ENCODE measurements around the gene VGLL4. TPM values are rescaled to one million over a fixed set of nuclear protein-coding genes. Genes with fewer than 3 reads are reported as not detected.

The VGLL4 gene
- total RNA-seq, 4 donors from 2014 or later: 59.5 to 117 (median 80.9) TPM

- DNase-seq (ENCODE audit: low spot score in 2 of 2): no peak
- WGBS, 2 donors: 80 to 83% methylated on average over 15 to 16 of the region's 17 CpGs
- intact Hi-C loops (cut with DNase I; ENCODE audit: low total_unique reads): no loop called here
- TF ChIP-seq CTCF (IDR thresholded peaks at IDR 0.05): no peak
- no peak for TF ChIP-seq POLR2A (IDR thresholded peaks at IDR 0.05)
- no peak overlapping the region for H3K4me3 ChIP-seq (ENCODE audit: low read depth, poor library complexity, severe bottlenecking)
Measured at GRCh38 chr3:11558411-11558903, 85.3 kb downstream of the VGLL4 start.

GRCh38 chr3:11558002-11558401 lies 85.7 kb downstream of the VGLL4 start:
- DNase-seq (ENCODE audit: low spot score in 2 of 2): no peak
- no peak overlapping the region for H3K4me3 ChIP-seq (ENCODE audit: low read depth, poor library complexity, severe bottlenecking)
- TF ChIP-seq POLR2A (IDR thresholded peaks at IDR 0.05) (no peak), CTCF (IDR thresholded peaks at IDR 0.05) (no peak)
- WGBS, 2 donors: 39 to 40% methylated on average over 13 of the region's 13 CpGs
- intact Hi-C loops (cut with DNase I; ENCODE audit: low total_unique reads): no loop called here

DNA sequence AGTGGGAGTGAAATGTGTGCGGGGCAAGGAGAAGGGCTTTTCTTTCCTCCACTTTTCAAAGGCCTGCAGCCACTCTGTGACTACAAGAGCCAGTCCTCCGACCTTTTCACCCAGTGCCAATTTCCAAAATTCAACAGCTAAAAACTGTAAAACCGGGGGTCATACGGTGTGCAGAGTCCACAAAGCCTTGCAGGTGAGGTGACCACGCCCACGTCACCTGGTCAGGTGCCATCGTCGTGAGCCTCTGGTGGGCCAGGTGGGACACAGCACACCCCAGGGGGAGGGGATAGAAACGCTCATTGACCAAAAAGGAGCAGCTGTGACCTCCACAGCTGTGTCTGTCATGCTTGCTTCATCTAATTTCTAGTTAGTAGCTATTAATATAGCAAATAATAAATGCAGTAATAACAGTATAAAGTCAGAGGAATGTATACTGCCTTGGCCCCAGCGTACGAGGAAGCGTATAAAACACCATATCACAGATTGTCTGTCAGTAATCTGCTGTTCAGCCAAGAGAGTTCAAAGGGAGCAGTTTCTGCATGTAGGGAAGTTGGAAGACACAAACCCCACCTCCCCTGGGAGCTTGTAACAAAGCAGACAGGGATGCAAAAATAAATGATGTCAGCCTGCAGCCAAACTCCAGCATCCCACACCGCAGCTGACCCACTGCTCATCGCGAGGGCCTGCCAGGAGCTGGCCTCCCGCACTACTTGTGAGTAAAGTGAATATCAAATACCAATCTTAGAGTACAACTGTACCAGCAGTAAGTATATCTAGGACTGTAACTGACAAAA lies 86.7 kb downstream of the VGLL4 start:
- DNase-seq (ENCODE audit: low spot score in 2 of 2): no peak
- intact Hi-C loops (cut with DNase I; ENCODE audit: low total_unique reads): no loop called here
- H3K4me3 ChIP-seq (ENCODE audit: low read depth, poor library complexity, severe bottlenecking): no peak overlapping the region
- 43 to 46% methylated on average over 16 of the region's 16 CpGs for WGBS, 2 donors
- no peak for TF ChIP-seq CTCF (IDR thresholded peaks at IDR 0.05)
- TF ChIP-seq POLR2A (IDR thresholded peaks at IDR 0.05): no peak

- no peak for DNase-seq (ENCODE audit: low spot score in 2 of 2)
- WGBS, 2 donors: 82 to 85% methylated on average over 23 of the region's 23 CpGs
- no peak overlapping the region for H3K4me3 ChIP-seq (ENCODE audit: low read depth, poor library complexity, severe bottlenecking)
- TF ChIP-seq CTCF (IDR thresholded peaks at IDR 0.05): no peak
- no peak for TF ChIP-seq POLR2A (IDR thresholded peaks at IDR 0.05)
- intact Hi-C loops (cut with DNase I; ENCODE audit: low total_unique reads): no loop called here
Measured at GRCh38 chr3:11555881-11556633, 87.7 kb downstream of the VGLL4 start.

DNA sequence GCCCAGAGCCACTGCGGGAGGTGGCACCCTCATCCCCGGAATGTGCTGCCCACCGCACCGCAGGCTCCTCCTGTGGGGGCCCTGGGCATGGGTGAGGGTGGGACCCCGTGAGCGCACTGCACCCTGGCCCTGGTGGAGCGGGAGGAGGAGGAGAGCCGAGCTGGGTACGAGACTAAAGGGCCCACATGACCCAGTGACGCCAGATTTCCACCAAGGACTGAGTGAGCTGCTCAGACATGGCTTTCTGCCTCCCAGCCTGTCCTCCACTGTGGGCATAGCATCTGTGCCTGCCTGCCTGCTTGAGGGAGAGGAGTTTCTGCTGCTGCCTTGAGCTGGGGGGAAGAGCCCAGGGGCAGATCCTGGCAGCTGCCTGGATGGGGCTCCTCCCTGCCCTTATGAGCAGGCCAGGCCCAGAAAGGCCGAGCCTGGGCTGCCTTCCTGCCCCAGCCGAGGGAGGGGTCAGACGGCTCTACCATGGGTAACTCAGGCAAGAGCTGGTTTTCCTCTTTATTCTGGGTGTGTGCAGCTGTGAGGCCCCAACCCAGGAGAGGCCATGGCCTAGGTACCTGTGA lies 88.4 kb downstream of the VGLL4 start:
- no peak for TF ChIP-seq POLR2A (IDR thresholded peaks at IDR 0.05)
- no peak for TF ChIP-seq CTCF (IDR thresholded peaks at IDR 0.05)
- peak in 1 of 2 donors; percentile 77 for DNase-seq (ENCODE audit: low spot score in 2 of 2)
- intact Hi-C loops (cut with DNase I; ENCODE audit: low total_unique reads): no loop called here
- WGBS, 2 donors: 43 to 70% methylated on average over 5 to 10 of the region's 13 CpGs
- H3K4me3 ChIP-seq (ENCODE audit: low read depth, poor library complexity, severe bottlenecking): no peak overlapping the region

All from lower leg skin (tissue), 4 donors.